Measurements from ENCODE around the gene CERS1. TPM values are rescaled to one million over a fixed set of nuclear protein-coding genes. Genes with fewer than 3 reads are reported as not detected.

Gene CERS1
- total and polyA plus RNA-seq, 10 of the 15 experiments (the other 5 are each of a cell fraction or from before 2014, with no cell fraction given), result 0.19 TPM; not detected in 9

GRCh38 chr19:18894254-18895037 is 1.5 kb downstream of the CERS1 start (continued):
- TF ChIP-seq ZBTB4 (CRISPR knock-in tag; IDR thresholded peaks at IDR 0.05), result no peak
- TF ChIP-seq FOXM1 (IDR thresholded peaks at IDR 0.05; ENCODE audit: low read depth, low read length), result no peak
- no peak for TF ChIP-seq ELK1 (IDR thresholded peaks at IDR 0.05; ENCODE audit: low read depth, low read length)

- POLR2A ChIA-PET, result no interaction called here
- TF ChIP-seq MTA3 (IDR thresholded peaks at IDR 0.05; ENCODE audit: borderline replicate concordance, low read length), result no peak
- no peak for TF ChIP-seq CBX5 (IDR thresholded peaks at IDR 0.05; ENCODE audit: low read depth)
- no peak for TF ChIP-seq BHLHE40 (IDR thresholded peaks at IDR 0.05; ENCODE audit: borderline replicate concordance in 1 of 2, low read depth in 2 of 2, low read length in 1 of 2)
- TF ChIP-seq ZNF217 (IDR thresholded peaks at IDR 0.05), result no peak
- no peak for TF ChIP-seq SREBF1 (IDR thresholded peaks at IDR 0.05; ENCODE audit: low read length)
- TF ChIP-seq REST (IDR thresholded peaks at IDR 0.05; ENCODE audit: low read depth, low read length), result no peak
- TF ChIP-seq ZNF274 (IDR thresholded peaks at IDR 0.05; ENCODE audit: insufficient read depth, insufficient read length), result no peak
- TF ChIP-seq BMI1 (IDR thresholded peaks at IDR 0.05; ENCODE audit: borderline replicate concordance), result no peak
- no peak for TF ChIP-seq ZNF24 (IDR thresholded peaks at IDR 0.05)
- no peak for TF ChIP-seq IKZF2 (IDR thresholded peaks at IDR 0.05)
These were observed 2.2 kb downstream of the CERS1 start for GRCh38 chr19:18893587-18894253.

More at GRCh38 chr19:18893587-18894253, 2.2 kb downstream of the CERS1 start:
- CTCF ChIA-PET, result no interaction called here
- Histone ChIP-seq H3K36me3 (ENCODE audit: control insufficient read depth in 2 of 2, insufficient read depth in 2 of 2, low read length in 1 of 2) (no peaks in the 10 kb centered on the region), H4K20me1 (ENCODE audit: control insufficient read depth, insufficient read depth) (no peaks in the 10 kb centered on the region), H3K4me3 (no peak overlapping the region), H3K27ac (ENCODE audit: control insufficient read depth, insufficient read depth) (no peak overlapping the region), H3K27me3 (replicated peaks in 1 of 2; ENCODE audit: control insufficient read depth in 2 of 2, insufficient read depth in 2 of 2, low read length in 1 of 2) (peaks cover 4% of the 10 kb centered on the region in 2 experiments; a peak in 3 of 4 replicates), H3K9me3 (replicated peaks; ENCODE audit: control insufficient read depth, insufficient read depth, low read length) (no peaks in the 10 kb centered on the region), H3K4me1 (ENCODE audit: control insufficient read depth, insufficient read depth, low read length) (no peaks in the 10 kb centered on the region), H2AFZ (ENCODE audit: control insufficient read depth, low read depth, low read length) (no peak overlapping the region), H3K79me2 (ENCODE audit: control insufficient read depth, insufficient read depth, low read length) (no peaks in the 10 kb centered on the region), H3K4me2 (ENCODE audit: control insufficient read depth, insufficient read depth) (no peak overlapping the region), H3K9ac (ENCODE audit: control insufficient read depth, insufficient read depth, low read length) (no peak overlapping the region)
- ATAC-seq (no peak), FAIRE-seq (no peak), DNase-seq (ENCODE audit: low read depth, low spot score) (no peak)
- no TSS peak for BruUV-seq (replicated peaks)
- intact Hi-C loops (cut with micrococcal nuclease; ENCODE audit: unreplicated experiment) (no loop called here), in situ Hi-C loops (cut with MboI) (no loop called here)
- 24% methylated on average over 8 of the region's 18 CpGs for WGBS (ENCODE audit: insufficient coverage, insufficient replicate concordance, low lambda C conversion rate, missing lambda C conversion rate)
- SMC1A ChIA-PET (ENCODE audit: uncharacterized antibody, unreplicated experiment), result interaction anchor here (0.6 kb wide), 1 partner anchor 127 kb away, joined by 3 read pairs; no protein-coding TSS in a partner anchor
- RAD21 ChIA-PET (ENCODE audit: unreplicated experiment), result no interaction called here
